Measurements from ENCODE around the gene NUAK2.

DNA sequence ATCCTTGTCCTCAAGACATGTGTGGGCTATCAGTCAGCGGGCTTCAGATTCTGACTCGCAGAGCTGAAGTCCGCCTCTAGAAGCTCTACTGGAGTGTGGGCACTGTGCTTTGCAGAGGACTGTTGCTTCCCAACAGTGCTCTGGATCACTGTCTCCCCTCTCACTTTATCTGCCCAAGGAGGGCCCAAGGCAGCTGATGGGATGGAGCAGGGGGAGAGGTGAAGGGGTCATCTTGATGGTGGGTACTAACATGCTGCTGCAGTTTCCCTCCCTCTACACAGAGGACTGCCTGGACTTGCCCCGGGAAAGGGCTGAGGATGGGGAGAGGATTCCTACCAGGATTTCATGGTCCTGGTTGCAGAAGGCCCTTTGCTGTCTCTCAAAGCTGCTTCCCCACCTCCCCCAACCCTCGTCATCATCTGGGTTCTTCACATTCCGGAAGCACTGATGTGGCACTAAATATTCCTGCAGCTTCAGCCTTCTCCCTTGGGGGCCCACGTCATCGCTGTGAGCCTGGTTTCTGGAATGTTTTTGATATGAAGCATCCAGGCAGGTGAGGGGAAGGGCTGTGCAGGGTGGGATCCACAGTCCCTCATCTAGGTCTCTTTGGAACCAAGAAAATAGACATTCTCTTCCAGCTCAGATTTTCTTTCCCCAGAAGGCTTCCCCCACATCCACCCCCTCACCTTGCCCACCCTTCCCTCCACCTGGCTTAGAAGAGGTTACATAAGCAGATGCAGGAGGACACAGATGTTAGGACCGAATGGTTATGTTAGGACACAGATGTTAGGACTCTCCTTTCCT lies 23.2 kb downstream of the NUAK2 start:
- TF ChIP-seq, protein P1, sequence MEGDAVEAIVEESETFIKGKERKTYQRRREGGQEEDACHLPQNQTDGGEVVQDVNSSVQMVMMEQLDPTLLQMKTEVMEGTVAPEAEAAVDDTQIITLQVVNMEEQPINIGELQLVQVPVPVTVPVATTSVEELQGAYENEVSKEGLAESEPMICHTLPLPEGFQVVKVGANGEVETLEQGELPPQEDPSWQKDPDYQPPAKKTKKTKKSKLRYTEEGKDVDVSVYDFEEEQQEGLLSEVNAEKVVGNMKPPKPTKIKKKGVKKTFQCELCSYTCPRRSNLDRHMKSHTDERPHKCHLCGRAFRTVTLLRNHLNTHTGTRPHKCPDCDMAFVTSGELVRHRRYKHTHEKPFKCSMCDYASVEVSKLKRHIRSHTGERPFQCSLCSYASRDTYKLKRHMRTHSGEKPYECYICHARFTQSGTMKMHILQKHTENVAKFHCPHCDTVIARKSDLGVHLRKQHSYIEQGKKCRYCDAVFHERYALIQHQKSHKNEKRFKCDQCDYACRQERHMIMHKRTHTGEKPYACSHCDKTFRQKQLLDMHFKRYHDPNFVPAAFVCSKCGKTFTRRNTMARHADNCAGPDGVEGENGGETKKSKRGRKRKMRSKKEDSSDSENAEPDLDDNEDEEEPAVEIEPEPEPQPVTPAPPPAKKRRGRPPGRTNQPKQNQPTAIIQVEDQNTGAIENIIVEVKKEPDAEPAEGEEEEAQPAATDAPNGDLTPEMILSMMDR (IDR thresholded peaks at IDR 0.05; ENCODE audit: insufficient read depth, low read length, poor library complexity, severe bottlenecking), result no peak
- no peak for TF ChIP-seq EZH2phosphoT487 (conservative IDR thresholded peaks at IDR 0.05; ENCODE audit: low read length)

Data from SU-DHL-6 (cell line).